Breast epithelium (tissue), 4 donors: ENCODE data around the gene KIF17. TPM values are rescaled to one million over a fixed set of nuclear protein-coding genes. Genes with fewer than 3 reads are reported as not detected.

Experiments used
- DNase-seq, 2 donors: peaks; one replicate each; pipeline ENCODE4 v3.0.0-alpha.2; 2019; ENCODE audit warnings: low spot score in 2 of 2
- H3K27ac ChIP-seq, 2 donors: fragments of 200-600 bp; sonication (generic) in 1 of 2; one replicate each; pipeline ENCODE4 v1.5.1; 2016 to 2019; ENCODE audit warnings: mild to moderate bottlenecking in 1 of 2
- H3K27me3 ChIP-seq, 2 donors: fragments of 200-600 bp; sonication (generic) in 1 of 2; one replicate each; pipeline versions ENCODE4 v1.5.1 to v1.6.0; 2017 to 2019; ENCODE audit warnings: control low read depth in 1 of 2, mild to moderate bottlenecking in 1 of 2
- H3K36me3 ChIP-seq: fragments of 200-600 bp; one replicate; pipeline ENCODE4 v1.5.1; 2019
- H3K4me1 ChIP-seq, 2 donors: fragments of 200-600 bp; sonication (generic); one replicate each; pipeline ENCODE4 v1.5.1; 2016 to 2019; ENCODE audit warnings: control low read depth in 1 of 2
- H3K4me3 ChIP-seq, 3 donors: fragments of 200-600 bp; sonication (generic); 1 replicate in 2 of 3; 2 replicates in 1 of 3; pipeline ENCODE4 v1.5.1; 2016 to 2019; ENCODE audit warnings: mild to moderate bottlenecking in 3 of 3, moderate library complexity in 2 of 3
- H3K9me3 ChIP-seq, 2 donors: fragments of 200-600 bp; sonication (generic) in 1 of 2; one replicate each; pipeline ENCODE4 v1.5.1; 2016 to 2019; ENCODE audit warnings: control low read depth in 1 of 2
- POLR2A ChIP-seq: fragments of 450-650 bp; IDR thresholded peaks from one replicate; pipeline ENCODE4 v1.6.1; 2016; ENCODE audit warnings: antibody characterized with exemption, mild to moderate bottlenecking, moderate library complexity
- POLR2AphosphoS5 ChIP-seq, 3 donors: sonication (generic); formaldehyde crosslinking; IDR thresholded peaks; one replicate each; pipeline ENCODE4 v1.6.1; 2017; ENCODE audit warnings: antibody characterized with exemption in 3 of 3
- intact Hi-C: fragments of 100-400 bp; cut with DNase I; formaldehyde crosslinking; loops from one replicate; pipeline ENCODE4 v1.15.1; 2023; ENCODE audit warnings: low total_unique reads
- total RNA-seq, 3 donors: library from RNA; depleted of rRNA; stranded (reverse); fragments of >200 nt; gene quantifications; one replicate each; pipeline ENCODE4 v1.1.0, GENCODE V29; 2016
- TF ChIP-seq, protein P1 (sequence below), 3 donors: fragments of 450-650 bp; IDR thresholded peaks; one replicate each; pipeline ENCODE4 v1.5.1; 2016 to 2017; ENCODE audit warnings: antibody characterized with exemption in 3 of 3, mild to moderate bottlenecking in 3 of 3, moderate library complexity in 3 of 3

KIF17 gene
- total RNA-seq, 3 donors from 2014 or later, result 1.8 to 3.5 (median 2.0) TPM

DNA sequence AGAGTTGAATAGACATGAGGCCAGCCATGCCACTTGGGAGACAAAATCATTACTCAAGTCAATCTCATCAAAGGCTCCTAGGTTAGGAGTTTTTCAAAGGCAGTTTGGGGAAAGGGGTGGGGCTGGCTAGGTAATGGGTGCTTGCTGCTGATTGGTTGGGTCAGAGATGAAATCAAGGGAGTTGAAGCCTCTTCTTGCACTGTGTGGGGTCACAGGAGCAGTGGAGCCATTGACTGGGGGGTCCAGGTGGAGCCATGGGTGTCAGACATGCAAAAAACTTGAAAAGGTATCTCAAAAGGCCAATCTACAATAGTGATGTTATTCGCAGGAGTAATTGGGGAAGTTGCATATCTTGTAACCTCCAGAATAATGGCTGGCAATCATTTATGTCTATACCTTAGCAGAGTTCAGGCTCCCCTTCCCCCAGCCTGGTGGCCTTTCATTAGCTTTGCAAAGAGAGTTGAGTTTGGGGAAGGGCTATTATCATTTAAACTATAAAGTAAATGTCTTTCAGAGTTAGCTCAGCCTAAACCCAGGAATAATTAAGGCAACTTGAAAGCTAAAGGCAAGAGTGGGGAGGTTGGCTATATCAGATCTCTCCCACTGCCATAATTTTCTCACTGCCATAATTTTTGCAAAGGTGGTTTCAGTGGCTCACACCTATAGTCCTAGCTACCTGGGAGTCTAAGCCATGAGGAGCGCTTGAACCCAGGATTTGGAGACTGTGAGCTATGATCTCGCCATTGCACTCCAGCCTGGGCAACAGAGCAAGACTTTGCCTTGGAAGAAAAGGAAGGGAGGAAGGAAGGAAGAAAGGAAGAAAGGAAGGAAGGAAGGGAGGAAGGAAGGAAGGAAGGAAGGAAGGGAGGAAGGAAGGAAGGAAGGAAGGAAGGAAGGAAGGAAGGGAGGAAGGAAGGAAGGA, 92.4 kb downstream of the KIF17 start:
- H3K27ac ChIP-seq, result no peak overlapping the region
- no peaks in the 10 kb centered on the region for H3K36me3 ChIP-seq
- TF ChIP-seq, protein P1, sequence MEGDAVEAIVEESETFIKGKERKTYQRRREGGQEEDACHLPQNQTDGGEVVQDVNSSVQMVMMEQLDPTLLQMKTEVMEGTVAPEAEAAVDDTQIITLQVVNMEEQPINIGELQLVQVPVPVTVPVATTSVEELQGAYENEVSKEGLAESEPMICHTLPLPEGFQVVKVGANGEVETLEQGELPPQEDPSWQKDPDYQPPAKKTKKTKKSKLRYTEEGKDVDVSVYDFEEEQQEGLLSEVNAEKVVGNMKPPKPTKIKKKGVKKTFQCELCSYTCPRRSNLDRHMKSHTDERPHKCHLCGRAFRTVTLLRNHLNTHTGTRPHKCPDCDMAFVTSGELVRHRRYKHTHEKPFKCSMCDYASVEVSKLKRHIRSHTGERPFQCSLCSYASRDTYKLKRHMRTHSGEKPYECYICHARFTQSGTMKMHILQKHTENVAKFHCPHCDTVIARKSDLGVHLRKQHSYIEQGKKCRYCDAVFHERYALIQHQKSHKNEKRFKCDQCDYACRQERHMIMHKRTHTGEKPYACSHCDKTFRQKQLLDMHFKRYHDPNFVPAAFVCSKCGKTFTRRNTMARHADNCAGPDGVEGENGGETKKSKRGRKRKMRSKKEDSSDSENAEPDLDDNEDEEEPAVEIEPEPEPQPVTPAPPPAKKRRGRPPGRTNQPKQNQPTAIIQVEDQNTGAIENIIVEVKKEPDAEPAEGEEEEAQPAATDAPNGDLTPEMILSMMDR (IDR thresholded peaks at IDR 0.05), result no peak
- no peak for TF ChIP-seq POLR2A
- TF ChIP-seq POLR2AphosphoS5 (IDR thresholded peaks at IDR 0.05), result no peak
- intact Hi-C loops, result no loop called here
- no peak overlapping the region for H3K4me3 ChIP-seq
- no peaks in the 10 kb centered on the region for H3K27me3 ChIP-seq
- H3K4me1 ChIP-seq, result no peaks in the 10 kb centered on the region
- DNase-seq, result no peak
- H3K9me3 ChIP-seq, result no peaks in the 10 kb centered on the region

- Histone ChIP-seq H3K27ac (no peak overlapping the region), H3K4me1 (no peaks in the 10 kb centered on the region), H3K36me3 (no peaks in the 10 kb centered on the region), H3K4me3 (no peak overlapping the region), H3K27me3 (no peaks in the 10 kb centered on the region), H3K9me3 (no peaks in the 10 kb centered on the region)
- TF ChIP-seq POLR2A (no peak), POLR2AphosphoS5 (IDR thresholded peaks at IDR 0.05) (no peak)
- TF ChIP-seq, protein P1 (IDR thresholded peaks at IDR 0.05), result no peak
- no peak for DNase-seq
- intact Hi-C loops, result no loop called here
Observed at GRCh38 chr1:20624709-20625108, 93.1 kb downstream of the KIF17 start.

- Histone ChIP-seq H3K27me3 (no peaks in the 10 kb centered on the region), H3K9me3 (no peaks in the 10 kb centered on the region), H3K27ac (no peak overlapping the region), H3K4me1 (no peaks in the 10 kb centered on the region), H3K36me3 (no peaks in the 10 kb centered on the region), H3K4me3 (no peak overlapping the region)
- TF ChIP-seq POLR2A (no peak), POLR2AphosphoS5 (IDR thresholded peaks at IDR 0.05) (no peak)
- TF ChIP-seq, protein P1 (IDR thresholded peaks at IDR 0.05), result no peak
- intact Hi-C loops, result no loop called here
- no peak for DNase-seq
Observed at GRCh38 chr1:20621012-20621411, 96.8 kb downstream of the KIF17 start.

DNA sequence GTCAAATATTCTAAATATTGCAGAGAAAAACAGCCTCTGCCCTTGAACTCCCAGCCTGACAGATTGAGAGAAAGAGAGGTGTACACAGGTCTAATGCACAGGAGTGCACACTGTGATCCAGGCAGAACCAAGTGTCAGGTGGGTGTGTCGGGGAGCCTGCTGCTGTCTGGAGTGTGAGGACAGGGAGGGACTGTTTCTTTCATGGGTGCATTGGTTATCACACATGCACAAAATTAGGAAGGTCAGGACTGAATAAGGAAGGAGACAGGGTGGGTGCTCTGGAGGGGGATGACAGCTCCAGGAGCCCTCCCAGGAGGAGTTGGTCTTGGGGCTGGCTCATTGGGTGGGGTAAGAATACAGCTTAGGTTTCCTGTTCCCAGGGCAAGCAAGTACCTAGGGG, 97.8 kb downstream of the KIF17 start:
- no peaks in the 10 kb centered on the region for H3K36me3 ChIP-seq
- no peak for TF ChIP-seq POLR2AphosphoS5 (IDR thresholded peaks at IDR 0.05)
- TF ChIP-seq POLR2A, result no peak
- TF ChIP-seq, protein P1 (IDR thresholded peaks at IDR 0.05), result no peak
- intact Hi-C loops, result no loop called here

DNA sequence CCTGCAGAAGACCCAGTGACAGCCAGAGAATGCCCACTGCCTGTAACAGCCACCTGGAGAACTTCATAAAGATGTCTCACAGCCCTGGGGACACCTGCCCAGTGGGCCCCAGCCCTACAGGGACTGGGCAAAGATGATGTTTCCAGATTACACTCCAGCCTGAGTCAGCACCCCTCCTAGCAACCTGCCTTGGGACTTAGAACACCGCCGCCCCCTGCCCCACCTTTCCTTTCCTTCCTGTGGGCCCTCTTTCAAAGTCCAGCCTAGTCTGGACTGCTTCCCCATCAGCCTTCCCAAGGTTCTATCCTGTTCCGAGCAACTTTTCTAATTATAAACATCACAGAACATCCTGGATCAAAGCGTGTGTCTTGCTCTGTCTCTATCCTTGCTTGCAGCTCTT, 99.3 kb downstream of the KIF17 start:
- Histone ChIP-seq H3K36me3 (no peaks in the 10 kb centered on the region), H3K4me3 (no peak overlapping the region), H3K27me3 (no peaks in the 10 kb centered on the region), H3K9me3 (no peaks in the 10 kb centered on the region), H3K27ac (no peak overlapping the region), H3K4me1 (no peaks in the 10 kb centered on the region)
- no peak for DNase-seq
- intact Hi-C loops, result no loop called here
- TF ChIP-seq POLR2AphosphoS5 (IDR thresholded peaks at IDR 0.05), result no peak
- TF ChIP-seq POLR2A, result no peak
- TF ChIP-seq, protein P1 (IDR thresholded peaks at IDR 0.05), result no peak

More for the DNA sequence above, 97.8 kb downstream of the KIF17 start:
- Histone ChIP-seq H3K27ac (no peak overlapping the region), H3K4me3 (no peak overlapping the region), H3K4me1 (no peaks in the 10 kb centered on the region), H3K27me3 (no peaks in the 10 kb centered on the region), H3K9me3 (no peaks in the 10 kb centered on the region)
- no peak for DNase-seq
